Ascending aorta (tissue), 2 donors: Measurements from ENCODE around the gene SPRN. TPM values are rescaled to one million over a fixed set of nuclear protein-coding genes. Genes with fewer than 3 reads are reported as not detected.
"Not testable (repeated sequence)": the region's sequence is repeated elsewhere in the genome, so short reads cannot be mapped to it uniquely, and the experiment has no call there.

Experiments used
- DNase-seq, 2 donors: peaks; one replicate each; pipeline ENCODE4 v3.0.0-alpha.2; 2019; ENCODE audit warnings: low spot score in 2 of 2
- H3K27ac ChIP-seq, 2 donors: fragments of 200-600 bp; sonication (generic); one replicate each; pipeline ENCODE4 v1.5.1; 2016 to 2017; ENCODE audit warnings: mild to moderate bottlenecking in 1 of 2
- H3K27me3 ChIP-seq: fragments of 200-600 bp; sonication (generic); one replicate; pipeline ENCODE4 v1.5.1; 2017
- H3K36me3 ChIP-seq, 2 donors: fragments of 200-600 bp; sonication (generic); one replicate each; pipeline ENCODE4 v1.5.1; 2016
- H3K4me1 ChIP-seq, 2 donors: fragments of 200-600 bp; sonication (generic); one replicate each; pipeline ENCODE4 v1.5.1; 2016 to 2017; ENCODE audit warnings: mild to moderate bottlenecking in 1 of 2
- H3K4me3 ChIP-seq, 2 donors: fragments of 200-600 bp; sonication (generic); one replicate each; pipeline ENCODE4 v1.5.1; 2016 to 2017; ENCODE audit warnings: mild to moderate bottlenecking in 1 of 2
- H3K9me3 ChIP-seq, 2 donors: fragments of 200-600 bp; sonication (generic); one replicate each; pipeline ENCODE4 v1.5.1; 2016
- intact Hi-C: fragments of 100-400 bp; cut with DNase I; formaldehyde crosslinking; loops from one replicate; pipeline ENCODE4 v1.15.1; 2023
- total RNA-seq: library from RNA; depleted of rRNA; stranded (reverse); fragments of >200 nt; gene quantifications from one replicate; pipeline ENCODE4 v1.1.0, GENCODE V29; 2016
- TF ChIP-seq, protein P1 (sequence below), 3 experiments: fragments of 200-600 bp in 2 of 3; fragments of 450-650 bp in 1 of 3; sonication (generic) in 2 of 3; IDR thresholded peaks; one replicate each; pipeline ENCODE4 v1.5.1; 2016 to 2019; ENCODE audit warnings: antibody characterized with exemption in 3 of 3, mild to moderate bottlenecking in 1 of 3, moderate library complexity in 1 of 3

Gene SPRN
- total RNA-seq, 1 donor from 2014 or later = not detected

- no peak for DNase-seq
- intact Hi-C loops = no loop called here
- Histone ChIP-seq H3K36me3 (peaks cover 23 to 50% of the 10 kb centered on the region in 2 donors), H3K4me1 (peaks cover 0 to 2% of the 10 kb centered on the region in 2 donors), H3K4me3 (no peak overlapping the region), H3K27me3 (no peaks in the 10 kb centered on the region), H3K9me3 (no peaks in the 10 kb centered on the region), H3K27ac (no peak overlapping the region)
- TF ChIP-seq, protein P1, sequence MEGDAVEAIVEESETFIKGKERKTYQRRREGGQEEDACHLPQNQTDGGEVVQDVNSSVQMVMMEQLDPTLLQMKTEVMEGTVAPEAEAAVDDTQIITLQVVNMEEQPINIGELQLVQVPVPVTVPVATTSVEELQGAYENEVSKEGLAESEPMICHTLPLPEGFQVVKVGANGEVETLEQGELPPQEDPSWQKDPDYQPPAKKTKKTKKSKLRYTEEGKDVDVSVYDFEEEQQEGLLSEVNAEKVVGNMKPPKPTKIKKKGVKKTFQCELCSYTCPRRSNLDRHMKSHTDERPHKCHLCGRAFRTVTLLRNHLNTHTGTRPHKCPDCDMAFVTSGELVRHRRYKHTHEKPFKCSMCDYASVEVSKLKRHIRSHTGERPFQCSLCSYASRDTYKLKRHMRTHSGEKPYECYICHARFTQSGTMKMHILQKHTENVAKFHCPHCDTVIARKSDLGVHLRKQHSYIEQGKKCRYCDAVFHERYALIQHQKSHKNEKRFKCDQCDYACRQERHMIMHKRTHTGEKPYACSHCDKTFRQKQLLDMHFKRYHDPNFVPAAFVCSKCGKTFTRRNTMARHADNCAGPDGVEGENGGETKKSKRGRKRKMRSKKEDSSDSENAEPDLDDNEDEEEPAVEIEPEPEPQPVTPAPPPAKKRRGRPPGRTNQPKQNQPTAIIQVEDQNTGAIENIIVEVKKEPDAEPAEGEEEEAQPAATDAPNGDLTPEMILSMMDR (IDR thresholded peaks at IDR 0.05) = no peak
Observed at GRCh38 chr10:133418289-133418993, 6.0 kb downstream of the SPRN start.

DNA sequence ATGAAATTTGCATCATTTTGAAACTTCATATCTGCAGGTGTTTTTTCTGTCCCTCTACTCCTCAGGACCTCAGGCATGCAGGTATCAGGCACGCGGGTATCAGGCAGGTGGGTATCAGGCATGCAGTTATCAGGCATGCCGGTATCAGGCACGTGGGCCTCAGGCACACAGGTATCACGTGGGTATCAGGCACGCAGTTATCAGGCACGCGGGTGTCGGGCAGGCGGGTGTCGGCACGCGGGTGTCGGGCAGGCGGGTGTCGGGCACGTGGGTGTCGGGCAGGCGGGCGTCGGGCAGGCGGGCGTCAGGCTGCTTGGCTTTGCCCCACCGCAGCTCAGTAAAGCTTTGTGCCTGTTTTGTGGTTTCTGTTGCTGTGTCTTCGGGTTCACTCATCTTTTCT lies 8.7 kb downstream of the SPRN start:
- TF ChIP-seq, protein P1 (IDR thresholded peaks at IDR 0.05) = no peak
- Histone ChIP-seq H3K4me1 (no peaks in the 10 kb centered on the region), H3K9me3 (peaks cover 10 to 24% of the 10 kb centered on the region in 2 donors), H3K4me3 (no peak overlapping the region), H3K27ac (no peak overlapping the region), H3K27me3 (no peaks in the 10 kb centered on the region), H3K36me3 (peaks cover 32 to 72% of the 10 kb centered on the region in 2 donors)
- intact Hi-C loops = no loop called here
- no peak for DNase-seq

DNA sequence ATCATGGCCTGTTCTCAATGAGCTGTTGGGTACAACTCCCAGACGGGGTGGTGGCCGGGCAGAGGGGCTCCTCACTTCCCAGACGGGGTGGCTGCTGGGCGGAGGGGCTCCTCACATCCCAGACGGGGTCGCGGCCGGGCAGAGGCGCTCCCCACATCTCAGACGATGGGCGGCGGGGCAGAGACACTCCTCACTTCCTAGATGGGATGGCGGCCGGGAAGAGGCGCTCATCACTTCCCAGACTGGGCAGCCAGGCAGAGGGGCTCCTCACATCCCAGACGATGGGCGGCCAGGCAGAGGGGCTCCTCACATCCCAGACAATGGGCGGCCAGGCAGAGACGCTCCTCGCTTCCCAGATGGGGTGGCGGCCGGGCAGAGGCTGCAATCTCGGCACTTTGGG lies 10.0 kb downstream of the SPRN start:
- DNase-seq, H3K4me1 ChIP-seq, intact Hi-C loops, H3K4me3 ChIP-seq, H3K27ac ChIP-seq, H3K27me3 ChIP-seq: not testable (repeated sequence)
- peaks cover 15 to 31% of the 10 kb centered on the region in 2 donors for H3K9me3 ChIP-seq
- H3K36me3 ChIP-seq = peaks cover 31 to 72% of the 10 kb centered on the region in 2 donors

DNA sequence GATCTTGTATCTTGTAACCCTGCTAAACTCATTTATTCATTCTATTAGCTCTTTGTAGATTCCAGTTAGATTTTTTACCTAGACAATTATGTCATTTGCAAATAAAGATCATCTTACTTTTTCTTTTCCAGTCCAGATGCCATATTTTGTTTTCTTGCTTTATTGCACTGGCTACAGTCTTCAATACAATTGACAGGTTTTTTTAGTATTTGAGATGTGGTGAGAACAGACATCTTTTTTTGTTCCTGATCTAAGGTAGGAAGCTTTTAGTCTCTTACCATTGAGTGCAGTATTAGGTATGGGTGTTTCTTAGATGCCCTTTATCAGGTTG lies 12.1 kb downstream of the SPRN start:
- TF ChIP-seq, protein P1 (IDR thresholded peaks at IDR 0.05) = no peak
- Histone ChIP-seq H3K36me3 (peaks cover 28 to 75% of the 10 kb centered on the region in 2 donors), H3K27me3 (no peaks in the 10 kb centered on the region), H3K4me3 (no peak overlapping the region), H3K4me1 (no peaks in the 10 kb centered on the region), H3K27ac (no peak overlapping the region), H3K9me3 (peaks cover 15 to 31% of the 10 kb centered on the region in 2 donors)
- no peak for DNase-seq
- intact Hi-C loops = no loop called here

DNA sequence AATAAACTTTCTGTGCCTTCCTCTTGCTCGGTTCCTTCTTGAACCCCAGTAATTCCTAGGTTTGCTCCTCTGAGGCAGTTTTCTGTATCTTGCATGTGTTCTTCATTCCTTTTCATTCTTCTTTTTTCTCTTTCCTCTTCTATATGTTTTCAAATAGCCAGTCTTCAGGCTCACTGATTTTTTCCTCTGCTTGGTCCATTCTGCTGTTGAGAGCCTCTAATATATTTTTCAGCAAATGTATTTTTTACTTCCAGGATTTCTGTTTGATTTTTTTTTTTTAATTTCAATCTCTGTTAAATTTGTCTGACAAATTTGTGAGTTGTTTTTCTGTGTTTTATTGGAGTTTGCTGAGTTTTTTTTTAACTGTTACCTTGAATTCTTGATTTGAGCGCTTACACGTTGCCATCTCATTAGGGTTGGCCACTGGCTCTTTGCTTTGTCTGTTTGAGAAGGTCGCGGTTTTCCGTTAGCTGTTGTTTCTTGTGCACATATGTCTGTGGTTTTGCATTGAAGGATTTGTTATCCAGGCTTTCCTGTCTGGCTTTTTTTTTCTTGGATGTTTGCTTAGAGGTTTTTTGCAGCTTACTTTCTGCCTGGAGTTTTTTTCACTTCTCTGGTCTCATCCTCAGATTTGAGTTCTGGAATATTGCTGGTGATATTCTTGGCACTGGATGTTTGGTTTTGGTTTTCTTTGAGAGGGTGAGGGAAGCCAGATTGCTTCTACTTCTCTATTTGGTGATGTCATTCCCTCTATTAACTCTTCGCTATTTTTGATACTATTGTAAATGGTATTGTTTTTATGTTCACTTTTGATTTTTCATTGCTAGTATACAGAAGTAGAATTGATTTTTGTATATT lies 12.7 kb downstream of the SPRN start:
- H3K4me3 ChIP-seq = no peak overlapping the region
- TF ChIP-seq, protein P1 (IDR thresholded peaks at IDR 0.05) = no peak
- no peaks in the 10 kb centered on the region for H3K27me3 ChIP-seq
- H3K9me3 ChIP-seq = peaks cover 15 to 31% of the 10 kb centered on the region in 2 donors
- H3K36me3 ChIP-seq = peaks cover 28 to 81% of the 10 kb centered on the region in 2 donors
- no peak overlapping the region for H3K27ac ChIP-seq
- intact Hi-C loops = no loop called here
- no peaks in the 10 kb centered on the region for H3K4me1 ChIP-seq
- no peak for DNase-seq
